GM19324 (cell line): Measurements from ENCODE around the gene ABTB1.

Experiments
- ATAC-seq: cut with Tn5 transposase; IDR thresholded peaks from one replicate; pipeline ENCODE4 v1.9.1; 2021; ENCODE audit warnings: mild to moderate bottlenecking, moderate library complexity; ENCODE audit not compliant: unreplicated experiment, low FRiP score

ABTB1 gene

DNA sequence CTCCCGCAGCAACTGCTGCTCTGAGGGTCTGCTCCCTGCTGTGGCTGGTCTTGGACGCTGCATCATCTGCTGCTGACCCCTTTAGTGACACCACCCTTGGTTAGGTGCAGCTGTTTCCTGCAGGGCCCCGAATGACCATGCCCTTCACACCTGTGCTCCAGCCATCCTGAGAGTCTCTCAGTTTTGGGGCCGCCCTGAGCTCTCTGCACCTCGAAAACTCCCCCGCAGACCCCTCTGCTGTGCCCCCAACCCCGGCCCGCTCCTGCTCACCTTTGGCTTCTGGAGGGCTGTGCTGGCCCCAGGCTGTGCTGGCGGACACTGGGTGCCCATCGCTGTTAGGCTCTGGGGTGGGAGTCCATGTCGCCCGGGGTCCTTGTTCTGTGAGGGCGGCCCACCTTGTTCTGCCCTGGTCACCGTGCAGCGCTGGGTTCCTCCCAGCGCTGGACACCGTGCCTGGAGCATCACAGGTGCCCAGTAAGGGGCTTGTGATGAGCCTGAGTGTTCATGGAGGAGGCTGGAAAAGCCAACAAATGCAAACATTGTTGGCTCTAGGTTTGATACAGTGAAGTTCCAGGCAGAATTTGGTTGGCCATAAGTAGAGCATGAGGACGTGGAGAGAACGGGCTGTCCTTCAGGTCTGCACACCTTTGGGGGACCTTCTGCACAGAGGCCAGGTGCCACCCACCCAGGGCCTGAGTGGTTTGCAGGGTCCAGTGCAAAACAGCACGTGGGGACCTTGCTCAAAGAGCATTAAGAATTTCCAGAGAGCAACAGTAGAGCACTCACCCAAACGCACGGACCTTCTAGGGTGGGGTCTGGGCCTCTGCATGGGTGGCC lies 12.3 kb downstream of the ABTB1 start:
- no peak for ATAC-seq

DNA sequence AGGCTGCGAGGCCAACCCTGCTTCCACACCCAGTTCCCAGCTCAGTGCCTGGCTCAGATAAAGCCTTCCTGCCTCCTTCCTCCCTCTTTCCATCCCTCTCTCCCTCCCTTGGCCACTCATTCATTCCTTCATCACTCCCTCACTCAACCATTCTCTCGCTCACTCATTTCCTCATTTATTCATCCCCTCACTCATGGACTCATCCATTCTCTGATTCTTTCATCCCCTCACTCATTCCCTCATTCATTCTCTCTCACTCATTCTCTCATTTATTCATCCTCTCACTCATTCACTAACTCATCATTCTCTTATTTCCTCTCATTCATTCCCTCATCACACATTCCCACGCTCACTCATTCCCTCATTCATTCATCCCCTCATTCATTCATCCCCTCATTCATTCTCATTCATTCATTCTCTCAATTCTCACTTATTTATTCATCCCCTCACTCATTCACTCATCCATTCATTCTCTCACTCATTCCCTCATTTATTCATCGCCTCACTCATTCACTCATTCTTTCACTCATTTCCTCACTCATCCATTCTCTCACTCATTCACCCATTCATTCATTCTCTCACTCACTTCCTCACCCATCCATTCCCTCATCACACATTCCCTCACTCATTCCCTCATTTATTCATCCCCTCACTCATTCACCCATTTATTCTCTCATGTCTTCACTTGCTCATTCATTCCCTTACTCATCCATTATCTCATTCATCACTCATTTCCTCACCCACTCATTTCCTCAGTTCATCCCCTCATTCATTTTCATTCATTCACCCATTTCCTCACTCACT lies 13.2 kb downstream of the ABTB1 start:
- no peak for ATAC-seq

DNA sequence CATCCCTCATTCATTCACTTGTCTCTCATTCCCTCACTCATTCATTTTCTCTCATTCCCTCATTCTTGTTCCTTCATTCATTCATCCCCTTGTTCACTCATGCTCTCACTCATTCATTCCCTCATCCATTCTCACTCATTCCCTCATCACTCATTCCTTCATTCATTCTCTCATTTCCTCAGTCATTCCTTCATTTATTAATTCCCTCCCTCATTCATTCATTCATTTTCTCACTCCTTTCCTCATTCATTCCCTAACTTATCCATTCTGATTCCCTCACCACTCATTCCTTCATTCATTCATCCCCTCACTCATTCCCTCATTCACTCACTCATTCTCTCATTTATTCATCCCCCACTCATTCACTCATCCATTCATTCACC lies 13.8 kb downstream of the ABTB1 start:
- ATAC-seq = no peak

DNA sequence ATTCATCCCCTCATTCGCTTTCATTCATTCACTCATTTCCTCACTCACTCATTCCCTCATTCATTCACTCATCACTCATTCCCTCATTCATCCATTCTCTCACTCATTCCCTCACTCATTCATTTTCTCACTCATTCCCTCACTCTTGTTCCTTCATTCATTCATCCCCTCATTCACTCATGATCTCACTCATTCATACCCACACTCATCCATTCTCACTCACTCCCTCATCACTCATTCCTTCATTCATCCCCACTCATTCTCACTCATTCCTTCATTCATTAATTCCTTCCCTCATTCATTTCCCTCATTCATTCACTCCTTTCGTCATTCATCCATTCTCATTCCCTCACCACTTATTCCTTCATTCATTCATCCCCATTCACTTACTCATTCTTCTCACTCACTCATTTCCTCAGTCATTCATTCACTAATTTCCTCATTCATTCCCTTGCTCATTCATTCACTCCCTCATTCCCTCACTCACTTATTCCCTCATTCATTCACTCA lies 14.5 kb downstream of the ABTB1 start:
- no peak for ATAC-seq

DNA sequence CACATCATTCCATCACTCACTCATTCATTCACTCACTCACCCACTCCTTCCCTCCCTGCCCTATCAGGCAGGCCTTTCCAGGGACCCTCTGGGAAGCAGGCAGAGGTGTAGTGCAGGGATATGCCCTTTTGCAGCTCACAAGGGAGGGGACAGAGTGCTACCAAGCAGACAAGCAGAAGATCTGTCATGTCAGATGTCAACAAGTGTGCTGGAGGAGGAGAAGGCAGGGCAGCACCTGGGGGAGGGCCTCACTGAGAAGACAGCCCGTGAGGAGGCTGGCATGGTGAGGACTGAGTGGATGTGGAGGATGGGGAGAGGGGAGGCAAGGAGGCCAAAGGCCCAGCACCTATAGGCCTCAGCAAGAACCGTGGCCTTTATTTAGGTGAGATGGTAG lies 15.3 kb downstream of the ABTB1 start:
- ATAC-seq = no peak

DNA sequence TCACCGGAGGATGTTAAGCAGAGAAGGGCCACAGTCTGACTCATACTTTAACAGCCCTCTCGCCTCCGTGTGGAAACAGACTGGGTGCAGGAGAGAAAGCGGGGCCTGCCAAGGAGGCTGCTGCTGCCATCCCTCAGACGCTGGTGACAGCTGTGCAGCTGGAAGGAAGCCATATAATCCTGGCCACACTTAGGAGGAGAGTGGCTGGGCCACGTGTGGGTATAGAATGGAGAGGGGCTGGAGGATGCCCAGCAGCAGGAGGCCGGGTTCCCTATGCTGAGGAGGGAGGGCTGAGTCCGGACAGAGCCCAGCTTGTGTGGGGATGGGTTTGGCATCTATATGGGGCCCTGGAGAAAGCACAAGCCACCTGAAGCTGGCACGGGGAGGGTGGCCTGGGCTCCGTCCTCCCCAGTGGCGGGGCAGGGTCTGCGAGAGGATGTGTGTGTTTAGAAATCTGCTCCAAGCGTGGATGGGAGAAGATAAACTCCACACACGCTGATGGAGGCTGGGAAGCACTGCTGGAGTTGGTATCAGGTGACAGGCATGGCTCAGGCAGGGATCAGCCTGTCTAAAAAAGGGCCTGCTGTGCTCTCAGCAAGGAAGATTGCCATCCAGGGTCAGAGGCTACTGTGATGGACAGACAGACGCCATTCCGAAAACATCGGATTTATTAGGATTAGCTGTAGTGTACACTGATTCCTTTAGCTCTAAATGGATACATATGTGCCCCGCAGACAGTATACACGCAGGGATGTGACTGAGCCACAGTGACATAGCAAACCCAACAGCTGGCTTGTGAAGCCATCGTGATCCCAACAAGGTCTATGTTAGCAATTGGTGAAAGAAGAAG lies 15.9 kb downstream of the ABTB1 start:
- no peak for ATAC-seq

DNA sequence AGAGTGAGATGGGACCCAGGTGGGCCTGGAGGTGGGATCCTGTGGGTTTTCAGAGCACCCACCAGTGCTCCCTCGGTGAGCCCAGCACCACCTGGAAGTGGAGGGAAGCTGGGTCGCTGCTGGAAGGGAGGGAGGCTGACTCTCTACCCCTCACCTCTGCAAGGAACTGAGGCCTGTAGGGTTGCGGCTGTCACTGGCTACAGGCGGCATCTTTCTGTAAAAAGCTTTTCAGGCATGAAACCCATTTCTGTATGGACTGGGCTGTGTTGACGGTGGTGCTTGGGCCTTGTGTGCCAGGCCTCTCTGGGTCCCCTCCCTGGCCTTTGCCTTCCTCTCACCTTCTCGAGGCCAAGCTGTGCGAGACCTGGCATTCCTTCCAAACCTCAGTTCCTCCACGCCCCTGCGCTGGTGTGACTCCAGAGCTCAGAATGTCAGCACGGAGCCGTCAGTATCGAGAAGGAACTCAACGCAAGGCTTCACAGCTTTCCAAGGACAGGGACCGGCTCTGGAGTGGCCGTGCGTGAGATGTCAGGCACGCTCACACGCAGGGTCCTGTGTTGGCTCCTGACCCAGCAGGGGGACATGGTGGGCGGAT lies 16.6 kb downstream of the ABTB1 start:
- ATAC-seq = no peak

DNA sequence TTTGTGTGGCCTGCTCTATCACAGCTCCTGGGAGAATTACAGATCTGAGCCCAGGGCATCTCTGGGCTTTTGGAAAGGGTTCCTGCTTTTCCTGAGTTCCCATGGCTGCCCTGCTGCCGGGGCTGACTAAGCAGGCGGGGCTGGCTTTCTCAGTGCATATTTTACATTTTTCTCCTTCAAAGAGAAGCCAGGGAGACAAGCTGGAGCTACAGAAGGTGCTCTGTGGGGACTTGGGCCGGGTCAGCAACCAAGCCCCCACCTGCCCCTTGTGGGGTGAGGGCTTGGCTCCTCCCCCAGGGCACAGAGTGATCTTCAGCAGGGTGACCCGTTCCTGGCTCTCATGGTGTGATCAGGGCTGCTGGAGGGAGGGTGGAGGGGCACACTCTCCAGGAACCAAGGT lies 17.4 kb downstream of the ABTB1 start:
- no peak for ATAC-seq

DNA sequence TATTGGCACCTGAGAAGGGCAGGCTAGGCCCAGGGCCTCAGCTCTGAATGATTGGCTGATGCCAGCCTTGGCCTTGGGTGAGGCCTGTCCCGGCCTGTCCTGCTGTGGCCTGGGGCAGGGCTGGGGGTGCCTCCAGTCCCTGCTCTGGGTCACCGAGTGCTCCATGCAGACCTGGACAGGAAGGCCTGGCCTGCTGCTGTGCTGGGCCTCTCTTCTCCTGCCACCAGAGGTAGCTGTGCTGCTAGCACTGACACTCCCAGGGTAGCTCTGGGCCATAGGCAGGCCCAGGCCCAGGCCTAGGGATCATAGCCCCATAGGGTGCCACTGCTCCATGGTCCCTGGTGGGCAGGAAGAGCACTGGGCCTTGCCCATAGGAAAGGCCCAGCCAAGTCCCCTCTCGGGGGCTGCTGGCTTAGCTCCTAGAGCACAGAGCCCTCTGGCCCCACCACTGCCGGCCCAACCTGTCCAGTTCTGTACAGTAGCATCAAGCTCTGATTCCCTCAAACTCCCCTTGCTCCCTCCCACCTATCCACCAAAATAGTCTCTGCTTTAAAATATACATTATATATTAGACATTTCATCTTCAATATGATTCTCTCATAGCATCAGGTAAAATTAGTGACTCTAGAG lies 18.2 kb downstream of the ABTB1 start:
- ATAC-seq = no peak

DNA sequence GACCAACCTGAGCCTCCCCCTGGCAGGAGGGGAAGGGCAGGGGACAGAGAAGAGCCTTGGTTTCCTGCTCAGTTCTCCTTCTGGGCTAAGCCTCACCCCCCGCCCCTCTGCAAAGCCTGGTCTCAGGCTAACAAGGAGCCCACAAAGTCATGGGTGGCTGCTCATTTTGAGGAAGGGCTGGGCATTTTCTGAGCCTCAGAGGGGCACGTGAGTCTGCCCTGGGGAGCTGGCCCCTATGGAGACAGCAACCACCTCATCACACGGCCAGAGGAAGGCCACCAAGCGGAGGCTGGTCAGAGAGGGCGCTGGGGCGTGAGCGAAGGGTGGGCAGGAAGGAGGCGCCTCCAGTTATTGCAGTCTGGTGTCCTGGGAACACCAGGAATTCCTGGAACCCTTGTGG lies 18.7 kb downstream of the ABTB1 start:
- no peak for ATAC-seq

DNA sequence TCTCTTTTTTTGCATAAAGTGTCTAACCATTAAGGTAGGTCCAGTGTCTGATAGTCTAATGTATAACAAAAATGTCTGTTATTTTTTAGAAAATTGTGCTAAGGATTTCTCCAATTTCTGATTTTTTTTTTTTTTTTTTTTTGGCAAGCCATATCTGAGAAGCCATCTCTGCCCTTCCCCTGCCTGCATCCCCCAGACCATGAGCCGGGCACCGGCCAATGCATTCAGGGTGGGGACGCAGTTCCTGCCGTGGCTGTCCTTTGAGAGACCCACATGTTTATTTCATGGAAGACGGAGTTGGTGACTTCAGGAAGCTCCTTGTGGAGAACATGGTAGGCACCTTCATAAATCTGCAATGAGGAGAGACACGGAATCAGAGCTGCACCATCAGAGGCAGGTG lies 19.2 kb downstream of the ABTB1 start:
- ATAC-seq = no peak

DNA sequence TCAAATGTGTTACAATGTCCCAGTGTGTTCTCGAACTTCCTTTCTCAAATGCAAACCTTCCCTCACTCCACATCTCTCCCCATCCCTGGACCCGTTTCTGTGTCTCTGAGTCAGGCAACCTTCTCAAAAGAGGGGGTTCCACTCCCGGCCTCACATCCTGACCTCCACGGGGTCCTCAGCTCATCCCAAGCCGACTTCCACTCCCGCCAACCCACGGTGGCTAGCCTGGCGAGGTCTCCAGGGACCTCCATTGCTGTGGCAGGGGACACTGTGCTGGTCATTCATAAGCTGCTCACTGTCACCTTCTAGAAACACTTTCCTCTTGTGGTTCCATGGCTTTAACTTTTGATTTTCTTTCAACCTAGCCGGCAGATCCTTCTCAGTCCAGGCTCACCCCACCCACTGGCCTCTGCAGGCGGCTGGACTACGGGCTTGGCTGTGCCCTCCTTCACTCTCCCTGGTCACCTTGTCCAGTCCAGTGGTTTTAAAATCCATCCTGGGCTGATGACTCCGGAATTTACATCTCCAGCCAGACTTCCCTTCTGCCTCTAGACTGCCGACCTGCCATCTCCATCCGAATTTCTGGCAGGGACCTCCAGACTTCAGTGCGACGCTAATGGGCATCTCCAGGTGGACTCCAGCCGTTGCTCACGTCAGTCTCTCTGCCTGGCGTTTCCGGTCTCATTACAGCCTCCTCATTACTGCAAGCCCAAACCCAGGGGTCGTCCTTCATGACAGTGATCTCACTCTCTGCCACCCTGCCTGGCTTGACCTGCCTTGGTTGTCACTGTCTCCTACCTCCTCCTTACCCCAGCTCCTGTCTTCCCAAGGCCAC lies 20.0 kb downstream of the ABTB1 start:
- ATAC-seq = no peak

DNA sequence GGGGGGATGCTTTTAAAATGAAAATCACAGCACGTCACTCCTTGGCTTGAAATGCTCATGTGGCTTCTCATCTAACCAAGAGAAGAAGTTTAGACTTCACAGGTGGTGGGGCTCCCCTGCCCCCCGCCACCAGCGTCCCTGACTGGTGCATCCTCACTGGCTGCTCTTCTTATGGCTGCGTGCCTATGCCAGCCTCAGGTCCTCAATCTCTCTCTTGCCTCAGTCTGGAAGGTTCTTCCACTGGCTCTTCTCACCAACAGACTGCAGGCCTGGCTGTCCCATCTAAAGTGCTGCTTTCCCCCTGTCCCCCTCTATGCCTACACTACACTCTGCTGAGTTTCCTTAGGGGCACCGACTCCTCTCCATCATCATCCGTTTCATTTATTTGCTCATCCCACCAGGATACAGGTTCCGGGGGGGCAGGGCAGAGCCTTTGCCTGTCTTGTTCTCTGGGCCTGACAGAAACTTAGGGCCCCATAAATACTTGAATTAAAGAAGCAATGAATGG lies 20.6 kb downstream of the ABTB1 start:
- ATAC-seq = no peak

DNA sequence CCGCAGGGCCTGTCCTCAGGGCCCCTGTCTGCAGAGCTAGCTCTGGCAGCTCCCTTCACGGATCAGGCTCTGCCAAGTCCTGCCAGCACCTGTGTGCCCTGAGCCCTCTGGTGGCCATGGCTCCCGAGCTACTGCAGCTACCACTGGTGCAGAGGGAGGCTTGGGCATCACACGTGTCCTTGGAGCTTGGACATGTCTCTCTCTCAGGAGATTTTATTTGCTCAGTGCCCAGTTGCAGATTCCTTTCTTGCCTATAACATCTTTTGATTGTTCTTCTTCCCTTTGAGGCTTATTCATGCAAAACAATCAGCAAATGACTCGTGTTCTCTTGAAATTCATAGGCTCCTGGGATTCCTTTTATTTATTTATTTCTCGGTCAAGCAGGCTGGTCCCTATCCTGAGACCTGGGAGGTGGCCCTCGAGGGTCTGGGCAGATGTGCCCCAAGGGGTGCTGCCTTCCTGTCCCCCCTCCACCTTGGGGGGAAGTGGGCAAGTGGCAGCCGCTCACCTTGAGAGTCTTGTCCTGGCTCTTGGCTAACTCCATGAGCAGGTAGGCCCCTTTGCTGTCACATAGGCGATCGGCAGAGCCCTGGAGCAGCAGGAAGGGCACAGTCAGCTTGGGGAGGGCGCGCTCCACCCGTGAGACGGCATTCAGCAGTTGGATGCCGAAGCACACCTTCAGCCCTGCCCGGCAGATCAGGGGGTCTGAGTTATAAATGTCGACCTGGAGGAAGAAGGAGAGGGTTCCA lies 21.9 kb downstream of the ABTB1 start:
- no peak for ATAC-seq

DNA sequence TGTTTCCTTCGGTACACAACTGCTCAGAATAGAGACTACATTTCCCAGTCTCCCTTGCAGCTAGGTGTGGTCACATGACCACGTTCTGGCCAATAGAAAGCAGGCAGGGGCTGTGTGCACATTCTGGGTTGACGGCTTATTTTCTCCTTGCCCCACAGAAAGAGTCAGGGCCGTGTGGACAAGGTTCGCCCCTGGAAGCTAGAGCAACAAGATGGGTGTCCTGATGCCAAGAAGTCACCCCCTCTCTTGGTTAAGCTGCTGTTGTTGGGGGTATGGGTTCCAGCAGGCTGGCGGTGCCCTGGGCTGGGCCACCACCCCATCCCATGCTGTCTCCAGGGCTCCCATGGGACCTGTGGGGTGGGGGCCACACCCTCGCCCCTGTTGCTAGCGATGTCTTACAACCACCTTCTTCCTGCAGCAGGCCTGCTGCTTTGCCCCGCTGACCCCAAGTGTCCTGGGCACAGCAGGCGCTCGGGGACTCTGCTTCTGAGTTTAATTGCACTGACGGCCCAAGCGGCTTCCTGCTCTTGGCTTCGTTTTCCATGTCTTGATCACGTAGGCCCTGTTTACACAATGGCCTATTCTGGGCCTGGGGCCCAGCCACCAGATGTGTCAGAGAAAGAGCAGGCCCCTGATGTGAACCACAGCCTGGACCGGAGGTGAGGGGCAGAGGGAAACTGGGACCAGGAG lies 24.9 kb downstream of the ABTB1 start:
- peak; percentile 48 for ATAC-seq

DNA sequence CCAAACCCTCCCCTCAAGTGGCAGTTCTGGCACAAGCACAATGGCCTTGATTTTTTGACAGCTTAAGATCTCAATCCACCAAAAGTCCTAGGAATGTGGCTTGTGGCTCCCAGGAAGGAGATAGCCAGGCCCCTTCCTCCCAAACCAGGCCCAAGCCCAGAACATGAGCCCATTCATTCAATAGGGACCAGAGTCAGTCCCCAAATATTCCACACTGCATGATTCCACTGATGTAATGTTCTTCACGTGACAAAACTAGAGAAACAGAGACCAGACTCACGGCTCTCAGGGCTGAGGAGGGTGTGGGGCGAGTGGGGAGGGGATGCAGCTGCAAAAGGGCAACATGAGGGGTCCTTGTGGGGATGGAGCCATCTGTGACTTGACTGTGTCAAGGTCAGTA lies 25.5 kb downstream of the ABTB1 start:
- no peak for ATAC-seq

DNA sequence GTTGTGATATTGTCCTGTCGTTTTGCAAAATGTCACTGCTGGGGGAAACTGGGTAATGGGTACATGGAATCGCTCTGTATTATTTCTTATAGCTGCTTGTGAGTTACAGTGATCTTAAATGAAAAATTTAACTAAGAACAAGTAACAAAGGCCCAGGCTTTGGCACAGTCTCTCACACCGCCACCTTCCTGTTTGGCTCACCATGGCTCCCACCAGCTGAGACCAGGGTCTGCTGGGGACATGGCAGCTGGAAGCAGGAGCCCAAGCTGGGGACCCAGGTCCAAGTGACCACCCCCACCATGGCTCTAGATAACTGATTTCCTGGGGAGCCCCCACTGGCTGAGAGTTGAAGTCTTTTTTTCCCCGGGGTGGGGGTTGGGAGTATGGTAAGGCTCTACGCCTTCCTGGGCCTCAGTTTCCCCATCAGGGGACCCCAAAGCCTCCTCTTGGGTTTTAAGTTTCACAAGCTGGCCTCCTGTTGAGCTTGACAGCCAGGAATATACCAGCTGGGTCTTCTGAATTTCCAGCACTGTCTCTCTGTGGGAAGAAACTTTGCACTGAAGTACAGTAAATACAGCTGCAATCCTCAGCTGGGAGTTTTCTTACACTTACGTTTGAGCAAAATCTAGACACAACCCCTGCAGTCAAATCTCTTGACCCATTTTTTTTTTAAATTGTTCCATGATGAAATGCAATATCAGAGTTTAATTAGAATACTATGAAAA lies 26.1 kb downstream of the ABTB1 start:
- ATAC-seq = no peak
